Left ventricle myocardium inferior (tissue), 1 donor: Measurements from ENCODE around the gene DTD1. TPM values are rescaled to one million over a fixed set of nuclear protein-coding genes. Genes with fewer than 3 reads are reported as not detected.

Experiments used
- DNase-seq: peaks from one replicate; pipeline ENCODE4 v3.0.0-alpha.2; 2020
- H3K27ac ChIP-seq: fragments of 200-600 bp; replicated peaks from 2 replicates; pipeline ENCODE4 v1.8.0; 2021
- H3K27me3 ChIP-seq: fragments of 200-600 bp; 2 replicates; pipeline ENCODE4 v1.8.0; 2021; ENCODE audit warnings: low read depth
- H3K36me3 ChIP-seq: fragments of 200-600 bp; 2 replicates; pipeline ENCODE4 v1.8.0; 2021
- H3K4me1 ChIP-seq: fragments of 200-600 bp; 2 replicates; pipeline ENCODE4 v1.8.0; 2021
- H3K4me3 ChIP-seq: fragments of 200-600 bp; 2 replicates; pipeline ENCODE4 v1.8.0; 2021; ENCODE audit warnings: mild to moderate bottlenecking, moderate library complexity
- H3K9me3 ChIP-seq: fragments of 200-600 bp; replicated peaks from 2 replicates; pipeline ENCODE4 v1.8.0; 2021
- CTCF ChIP-seq: fragments of 200-600 bp; IDR thresholded peaks from 2 replicates; pipeline ENCODE4 v1.8.0; 2021; ENCODE audit warnings: antibody characterized with exemption, mild to moderate bottlenecking, borderline replicate concordance
- intact Hi-C: fragments of 100-400 bp; cut with micrococcal nuclease; formaldehyde crosslinking; loops from one replicate; pipeline ENCODE4 v1.11.0; 2022
- total RNA-seq: library from RNA; stranded (reverse); fragmentation: NEBNext Ultra II Directional; extraction: Animal tissue kit (Norgen Biotek cat#: 25700); gene quantifications from one replicate; pipeline ENCODE4 v1.2.1, GENCODE V29; 2021
- donor health status: DM: no; HTN: yes; CAD: no; lungs with severe emphysema.

The DTD1 gene
- total RNA-seq, 1 donor from 2014 or later = 12.2 TPM

GRCh38 chr20:18793625-18794427, 206.0 kb downstream of the DTD1 start:
- H3K27ac ChIP-seq = peak overlapping the region; percentile 87
- intact Hi-C loops = no loop called here
- peak; percentile 88 for DNase-seq

GRCh38 chr20:18794428-18794787, 206.6 kb downstream of the DTD1 start:
- Histone ChIP-seq H3K27ac (peak overlapping the region; percentile 87), H3K9me3 (peaks cover 11% of the 10 kb centered on the region), H3K4me3 (peak overlapping the region; percentile 75), H3K36me3 (no peaks in the 10 kb centered on the region), H3K4me1 (peaks cover 16% of the 10 kb centered on the region), H3K27me3 (peaks cover 3% of the 10 kb centered on the region)
- intact Hi-C loops = no loop called here
- TF ChIP-seq CTCF = no peak
- DNase-seq = no peak

More at GRCh38 chr20:18793625-18794427, 206.0 kb downstream of the DTD1 start:
- peak overlapping the region; percentile 75 for H3K4me3 ChIP-seq
- peaks cover 3% of the 10 kb centered on the region for H3K27me3 ChIP-seq
- H3K36me3 ChIP-seq = no peaks in the 10 kb centered on the region
- H3K9me3 ChIP-seq = peaks cover 11% of the 10 kb centered on the region
- peaks cover 16% of the 10 kb centered on the region for H3K4me1 ChIP-seq
- peak; percentile 7 for TF ChIP-seq CTCF

- no peak overlapping the region for H3K4me3 ChIP-seq
Observed at GRCh38 chr20:18795366-18795765, 207.5 kb downstream of the DTD1 start.

GRCh38 chr20:18796282-18796833, 208.5 kb downstream of the DTD1 start:
- H3K9me3 ChIP-seq = peaks cover 11% of the 10 kb centered on the region
- H3K4me1 ChIP-seq = peaks cover 16% of the 10 kb centered on the region
- H3K36me3 ChIP-seq = no peaks in the 10 kb centered on the region
- DNase-seq = no peak
- H3K4me3 ChIP-seq = no peak overlapping the region
- H3K27me3 ChIP-seq = no peaks in the 10 kb centered on the region
- intact Hi-C loops = no loop called here
- no peak for TF ChIP-seq CTCF
- no peak overlapping the region for H3K27ac ChIP-seq

More at GRCh38 chr20:18795366-18795765, 207.5 kb downstream of the DTD1 start:
- no peak for DNase-seq
- no peak overlapping the region for H3K27ac ChIP-seq
- TF ChIP-seq CTCF = no peak
- no peaks in the 10 kb centered on the region for H3K36me3 ChIP-seq
- intact Hi-C loops = no loop called here
- peaks cover 16% of the 10 kb centered on the region for H3K4me1 ChIP-seq
- no peaks in the 10 kb centered on the region for H3K27me3 ChIP-seq
- H3K9me3 ChIP-seq = peaks cover 11% of the 10 kb centered on the region

GRCh38 chr20:18801516-18801915, 213.7 kb downstream of the DTD1 start:
- H3K9me3 ChIP-seq = peaks cover 5% of the 10 kb centered on the region
- H3K4me3 ChIP-seq = no peak overlapping the region
- no peaks in the 10 kb centered on the region for H3K27me3 ChIP-seq
- DNase-seq = no peak
- no peak overlapping the region for H3K27ac ChIP-seq
- H3K4me1 ChIP-seq = no peaks in the 10 kb centered on the region
- TF ChIP-seq CTCF = no peak
- no peaks in the 10 kb centered on the region for H3K36me3 ChIP-seq
- intact Hi-C loops = no loop called here
